ENCODE data around the gene CHRDL2.

DNA sequence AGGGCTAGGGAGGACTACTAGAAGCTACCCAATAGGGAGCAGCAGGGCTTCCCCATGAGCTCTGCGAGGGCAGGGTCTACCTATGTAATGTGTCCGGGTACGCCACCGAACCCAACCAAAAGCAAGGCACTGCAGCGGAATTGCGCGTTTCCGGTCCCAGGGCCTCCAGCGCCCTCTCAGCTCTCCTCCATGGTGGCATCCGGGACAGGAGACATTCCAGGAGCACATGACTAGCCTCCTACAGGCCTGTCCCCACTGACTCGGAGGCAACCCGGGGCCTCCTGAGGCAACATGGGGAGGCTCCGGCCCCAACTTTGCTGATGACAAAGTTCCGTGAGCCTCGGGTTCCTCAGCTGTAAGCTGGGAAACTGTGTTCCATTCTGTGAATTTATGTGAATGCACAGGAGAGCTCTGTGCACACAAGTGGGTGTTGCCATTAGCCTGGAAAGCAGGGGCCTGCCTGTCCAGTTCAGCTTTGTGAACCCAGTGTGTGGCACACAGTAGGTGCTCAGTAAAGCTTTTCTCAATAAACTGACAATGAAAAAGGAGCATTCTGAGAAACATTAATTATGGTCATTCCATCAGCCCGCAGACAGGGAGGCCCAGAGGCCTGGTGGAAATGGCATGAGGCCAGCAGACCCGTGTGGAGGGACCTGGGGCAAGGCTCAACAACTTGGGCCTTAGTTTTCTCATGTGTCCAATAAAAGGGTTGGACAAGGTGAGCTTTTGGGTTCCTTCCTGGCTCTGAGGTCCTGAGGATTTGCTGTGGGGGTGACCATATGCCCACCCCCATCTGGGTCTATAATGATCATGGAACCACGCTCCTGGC is 50.3 kb downstream of the CHRDL2 start:
- TF ChIP-seq, protein P1, sequence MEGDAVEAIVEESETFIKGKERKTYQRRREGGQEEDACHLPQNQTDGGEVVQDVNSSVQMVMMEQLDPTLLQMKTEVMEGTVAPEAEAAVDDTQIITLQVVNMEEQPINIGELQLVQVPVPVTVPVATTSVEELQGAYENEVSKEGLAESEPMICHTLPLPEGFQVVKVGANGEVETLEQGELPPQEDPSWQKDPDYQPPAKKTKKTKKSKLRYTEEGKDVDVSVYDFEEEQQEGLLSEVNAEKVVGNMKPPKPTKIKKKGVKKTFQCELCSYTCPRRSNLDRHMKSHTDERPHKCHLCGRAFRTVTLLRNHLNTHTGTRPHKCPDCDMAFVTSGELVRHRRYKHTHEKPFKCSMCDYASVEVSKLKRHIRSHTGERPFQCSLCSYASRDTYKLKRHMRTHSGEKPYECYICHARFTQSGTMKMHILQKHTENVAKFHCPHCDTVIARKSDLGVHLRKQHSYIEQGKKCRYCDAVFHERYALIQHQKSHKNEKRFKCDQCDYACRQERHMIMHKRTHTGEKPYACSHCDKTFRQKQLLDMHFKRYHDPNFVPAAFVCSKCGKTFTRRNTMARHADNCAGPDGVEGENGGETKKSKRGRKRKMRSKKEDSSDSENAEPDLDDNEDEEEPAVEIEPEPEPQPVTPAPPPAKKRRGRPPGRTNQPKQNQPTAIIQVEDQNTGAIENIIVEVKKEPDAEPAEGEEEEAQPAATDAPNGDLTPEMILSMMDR (IDR thresholded peaks at IDR 0.05): no peak
- TF ChIP-seq EP300 (IDR thresholded peaks at IDR 0.05): no peak
- TF ChIP-seq POLR2A (IDR thresholded peaks at IDR 0.05): no peak

All from ovary (tissue), 3 donors.